ENCODE data around the gene SIL1. TPM values are rescaled to one million over a fixed set of nuclear protein-coding genes. Genes with fewer than 3 reads are reported as not detected.

Gene SIL1
- polyA plus RNA-seq, 1 donor (not counting 4 experiments of a cell fraction or from before 2014, with no cell fraction given): 45.4 TPM

DNA sequence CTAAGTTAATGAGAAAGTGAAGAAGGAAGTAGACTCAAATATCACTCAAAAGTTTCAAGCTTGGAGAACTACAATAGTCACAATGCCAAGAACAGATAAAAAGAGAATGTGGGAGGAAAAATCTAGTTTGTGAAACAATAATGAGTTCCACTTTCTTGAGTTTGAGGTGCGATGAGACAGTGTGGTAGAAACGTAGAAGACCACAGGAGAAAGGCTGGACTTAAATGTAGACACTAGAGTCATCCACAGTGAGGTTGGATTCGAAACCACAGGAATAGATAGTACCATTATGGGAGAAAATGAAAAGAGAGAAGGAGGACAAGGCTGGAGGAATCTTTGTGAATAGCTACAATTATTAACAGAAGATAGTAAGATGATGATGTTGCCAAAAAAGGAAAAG is 182.0 kb downstream of the SIL1 start:
- FAIRE-seq: no peak

GRCh38 chr5:139014726-139015125 is 183.4 kb downstream of the SIL1 start:
- Histone ChIP-seq H3K9me3 (ENCODE audit: control insufficient read depth, low read depth, low read length) (no peaks in the 10 kb centered on the region), H3K9me1 (ENCODE audit: control insufficient read depth, extremely low read depth, insufficient read depth, low read length) (no peaks in the 10 kb centered on the region), H3K4me3 (ENCODE audit: control insufficient read depth in 2 of 3, extremely low read depth in 1 of 3, insufficient read depth in 2 of 3, low read depth in 1 of 3, low read length in 3 of 3) (no peak overlapping the region), H3K9ac (ENCODE audit: control insufficient read depth, extremely low read depth, insufficient read depth, low read length) (no peak overlapping the region), H3K27ac (ENCODE audit: control insufficient read depth, insufficient read depth, low read length) (no peak overlapping the region), H4K20me1 (ENCODE audit: control insufficient read depth, extremely low read depth, insufficient read depth, low read length) (no peaks in the 10 kb centered on the region), H3K36me3 (ENCODE audit: control insufficient read depth in 2 of 2, extremely low read depth in 1 of 2, insufficient read depth in 2 of 2, low read length in 2 of 2) (peaks cover 0 to 7% of the 10 kb centered on the region in 2 experiments), H2AFZ (ENCODE audit: control insufficient read depth, low read length) (no peak overlapping the region), H3K4me2 (ENCODE audit: control insufficient read depth, extremely low read depth, insufficient read depth, low read depth, low read length) (no peak overlapping the region), H3K27me3 (ENCODE audit: control insufficient read depth, extremely low read depth, insufficient read depth, low read length) (no peaks in the 10 kb centered on the region), H3K79me2 (ENCODE audit: control insufficient read depth, insufficient read depth, low read length) (no peaks in the 10 kb centered on the region), H3K4me1 (ENCODE audit: control insufficient read depth, extremely low read depth, insufficient read depth, low read length) (peaks cover 3% of the 10 kb centered on the region)
- TF ChIP-seq, protein P1, sequence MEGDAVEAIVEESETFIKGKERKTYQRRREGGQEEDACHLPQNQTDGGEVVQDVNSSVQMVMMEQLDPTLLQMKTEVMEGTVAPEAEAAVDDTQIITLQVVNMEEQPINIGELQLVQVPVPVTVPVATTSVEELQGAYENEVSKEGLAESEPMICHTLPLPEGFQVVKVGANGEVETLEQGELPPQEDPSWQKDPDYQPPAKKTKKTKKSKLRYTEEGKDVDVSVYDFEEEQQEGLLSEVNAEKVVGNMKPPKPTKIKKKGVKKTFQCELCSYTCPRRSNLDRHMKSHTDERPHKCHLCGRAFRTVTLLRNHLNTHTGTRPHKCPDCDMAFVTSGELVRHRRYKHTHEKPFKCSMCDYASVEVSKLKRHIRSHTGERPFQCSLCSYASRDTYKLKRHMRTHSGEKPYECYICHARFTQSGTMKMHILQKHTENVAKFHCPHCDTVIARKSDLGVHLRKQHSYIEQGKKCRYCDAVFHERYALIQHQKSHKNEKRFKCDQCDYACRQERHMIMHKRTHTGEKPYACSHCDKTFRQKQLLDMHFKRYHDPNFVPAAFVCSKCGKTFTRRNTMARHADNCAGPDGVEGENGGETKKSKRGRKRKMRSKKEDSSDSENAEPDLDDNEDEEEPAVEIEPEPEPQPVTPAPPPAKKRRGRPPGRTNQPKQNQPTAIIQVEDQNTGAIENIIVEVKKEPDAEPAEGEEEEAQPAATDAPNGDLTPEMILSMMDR (optimal IDR thresholded peaks at IDR 0.05 in 1 of 3, IDR thresholded peaks at IDR 0.05 in 1 of 3, conservative IDR thresholded peaks at IDR 0.05 in 1 of 3; ENCODE audit: extremely low read depth in 1 of 3, insufficient read depth in 2 of 3, low read length in 3 of 3): no peak
- no peak for TF ChIP-seq EZH2 (IDR thresholded peaks at IDR 0.05; ENCODE audit: low read length)
- DNase-seq (ENCODE audit: low read depth, low spot score): no peak
- FAIRE-seq: no peak
- dilution Hi-C loops (cut with MboI; ENCODE audit: extremely low pct_ligation_motif_present, low sequenced_read_pairs): no loop called here

More for the DNA sequence above, 182.0 kb downstream of the SIL1 start:
- DNase-seq (ENCODE audit: low read depth, low spot score): no peak
- Histone ChIP-seq H3K4me1 (ENCODE audit: control insufficient read depth, extremely low read depth, insufficient read depth, low read length) (peaks cover 3% of the 10 kb centered on the region), H3K4me2 (ENCODE audit: control insufficient read depth, extremely low read depth, insufficient read depth, low read depth, low read length) (no peak overlapping the region), H3K36me3 (ENCODE audit: control insufficient read depth in 2 of 2, extremely low read depth in 1 of 2, insufficient read depth in 2 of 2, low read length in 2 of 2) (peaks cover 0 to 7% of the 10 kb centered on the region in 2 experiments), H2AFZ (ENCODE audit: control insufficient read depth, low read length) (no peak overlapping the region), H3K27ac (ENCODE audit: control insufficient read depth, insufficient read depth, low read length) (no peak overlapping the region), H4K20me1 (ENCODE audit: control insufficient read depth, extremely low read depth, insufficient read depth, low read length) (no peaks in the 10 kb centered on the region), H3K79me2 (ENCODE audit: control insufficient read depth, insufficient read depth, low read length) (no peaks in the 10 kb centered on the region), H3K9me1 (ENCODE audit: control insufficient read depth, extremely low read depth, insufficient read depth, low read length) (no peaks in the 10 kb centered on the region), H3K27me3 (ENCODE audit: control insufficient read depth, extremely low read depth, insufficient read depth, low read length) (no peaks in the 10 kb centered on the region), H3K9ac (ENCODE audit: control insufficient read depth, extremely low read depth, insufficient read depth, low read length) (no peak overlapping the region), H3K9me3 (ENCODE audit: control insufficient read depth, low read depth, low read length) (no peaks in the 10 kb centered on the region), H3K4me3 (ENCODE audit: control insufficient read depth in 2 of 3, extremely low read depth in 1 of 3, insufficient read depth in 2 of 3, low read depth in 1 of 3, low read length in 3 of 3) (no peak overlapping the region)
- dilution Hi-C loops (cut with MboI; ENCODE audit: extremely low pct_ligation_motif_present, low sequenced_read_pairs): no loop called here
- TF ChIP-seq EZH2 (IDR thresholded peaks at IDR 0.05; ENCODE audit: low read length): no peak
- TF ChIP-seq, protein P1 (optimal IDR thresholded peaks at IDR 0.05 in 1 of 3, IDR thresholded peaks at IDR 0.05 in 1 of 3, conservative IDR thresholded peaks at IDR 0.05 in 1 of 3; ENCODE audit: extremely low read depth in 1 of 3, insufficient read depth in 2 of 3, low read length in 3 of 3): no peak
